Vagina (tissue), 2 donors: ENCODE data around the gene ASTN1. TPM values are rescaled to one million over a fixed set of nuclear protein-coding genes. Genes with fewer than 3 reads are reported as not detected.

Experiments
- DNase-seq, 2 donors: peaks; one replicate each; pipeline ENCODE4 v3.0.0-alpha.2; 2017; ENCODE audit errors: extremely low spot score in 2 of 2
- H3K27ac ChIP-seq: fragments of 200-600 bp; sonication (generic); one replicate; pipeline ENCODE4 v1.5.1; 2019
- H3K27me3 ChIP-seq: fragments of 200-600 bp; sonication (generic); one replicate; pipeline ENCODE4 v1.5.1; 2019
- H3K36me3 ChIP-seq, 2 donors: fragments of 200-600 bp; sonication (generic); one replicate each; pipeline ENCODE4 v1.5.1; 2017 to 2019
- H3K4me1 ChIP-seq: fragments of 200-600 bp; sonication (generic); one replicate; pipeline ENCODE4 v1.5.1; 2019
- H3K4me3 ChIP-seq, 2 donors: fragments of 200-600 bp; sonication (generic); 1 replicate in 1 of 2; 2 replicates in 1 of 2; pipeline ENCODE4 v1.5.1; 2016 to 2019
- H3K9me3 ChIP-seq: fragments of 200-600 bp; sonication (generic); one replicate; pipeline ENCODE4 v1.5.1; 2019
- CTCF ChIP-seq, 3 experiments: fragments of 450-650 bp in 2 of 3; fragments of 200-600 bp in 1 of 3; sonication (generic) in 1 of 3; IDR thresholded peaks; one replicate each; pipeline ENCODE4 v1.5.1; 2017 to 2019; ENCODE audit warnings: antibody characterized with exemption in 3 of 3, mild to moderate bottlenecking in 2 of 3, moderate library complexity in 2 of 3
- POLR2A ChIP-seq, 2 donors: fragments of 450-650 bp; IDR thresholded peaks; one replicate each; pipeline ENCODE4 v1.6.1; 2017; ENCODE audit warnings: antibody characterized with exemption in 2 of 2, mild to moderate bottlenecking in 2 of 2, moderate library complexity in 2 of 2
- POLR2AphosphoS5 ChIP-seq, 2 donors: sonication (generic); formaldehyde crosslinking; IDR thresholded peaks; one replicate each; pipeline ENCODE4 v1.9.0; 2017; ENCODE audit warnings: antibody characterized with exemption in 2 of 2, mild to moderate bottlenecking in 2 of 2, low read depth in 1 of 2; ENCODE audit not compliant: insufficient read depth in 1 of 2
- intact Hi-C: fragments of 100-400 bp; cut with DNase I; formaldehyde crosslinking; loops from one replicate; pipeline ENCODE4 v1.15.1; 2023
- total RNA-seq: library from RNA; depleted of rRNA; stranded (reverse); fragments of >200 nt; gene quantifications from one replicate; pipeline ENCODE4 v1.2.3, GENCODE V29; 2016

The ASTN1 gene
- total RNA-seq, 1 donor from 2014 or later, result 4.2 TPM

DNA sequence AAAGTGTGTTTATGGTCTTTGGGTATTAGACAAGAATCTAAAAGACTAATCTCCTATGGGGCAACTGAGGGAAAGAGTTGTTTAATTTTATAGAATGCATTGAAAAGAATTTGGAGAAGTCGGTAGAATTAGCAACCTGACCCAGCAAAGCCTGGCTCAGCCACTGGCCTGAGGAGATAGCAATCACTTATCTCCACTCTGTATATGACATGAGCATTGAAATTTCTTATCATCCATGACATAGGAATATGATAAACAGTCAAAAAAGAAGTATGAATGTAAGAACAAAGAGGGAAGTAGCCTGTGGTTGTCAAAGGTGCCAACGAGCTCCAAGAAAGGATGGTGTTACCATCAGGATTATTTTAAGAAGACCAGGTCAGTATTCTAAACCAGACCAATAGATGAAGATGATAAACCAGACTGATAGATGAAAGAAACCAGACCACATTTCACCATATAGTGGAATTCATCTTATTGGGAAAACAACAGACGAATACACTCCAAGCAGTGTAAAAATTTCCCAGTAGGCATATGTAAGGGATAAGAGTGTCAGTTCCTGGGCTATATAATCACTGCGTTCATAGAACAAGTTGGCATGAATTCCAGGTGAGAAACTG is 35.7 kb downstream of the ASTN1 start:
- H3K27ac ChIP-seq, result no peak overlapping the region
- TF ChIP-seq CTCF (IDR thresholded peaks at IDR 0.05) (no peak), POLR2AphosphoS5 (IDR thresholded peaks at IDR 0.05; ENCODE audit: insufficient read depth in 1 of 2, low read depth in 1 of 2) (no peak), POLR2A (IDR thresholded peaks at IDR 0.05) (no peak)
- no peak for DNase-seq
- H3K4me1 ChIP-seq, result no peaks in the 10 kb centered on the region
- no peaks in the 10 kb centered on the region for H3K36me3 ChIP-seq
- intact Hi-C loops, result loop anchor here (5.0 kb wide), 1 partner anchor 1681 kb away; no protein-coding TSS in a partner anchor
- H3K4me3 ChIP-seq, result no peak overlapping the region
- no peaks in the 10 kb centered on the region for H3K27me3 ChIP-seq
- H3K9me3 ChIP-seq, result no peaks in the 10 kb centered on the region

- no peak overlapping the region for H3K4me3 ChIP-seq
- intact Hi-C loops, result loop anchor here (5.0 kb wide), 1 partner anchor 1679 kb away; no protein-coding TSS in a partner anchor
- no peak for DNase-seq
- H3K36me3 ChIP-seq, result no peaks in the 10 kb centered on the region
- H3K27me3 ChIP-seq, result no peaks in the 10 kb centered on the region
- H3K9me3 ChIP-seq, result no peaks in the 10 kb centered on the region
- no peak overlapping the region for H3K27ac ChIP-seq
- H3K4me1 ChIP-seq, result no peaks in the 10 kb centered on the region
- TF ChIP-seq CTCF (IDR thresholded peaks at IDR 0.05) (no peak), POLR2A (IDR thresholded peaks at IDR 0.05) (no peak), POLR2AphosphoS5 (IDR thresholded peaks at IDR 0.05; ENCODE audit: insufficient read depth in 1 of 2, low read depth in 1 of 2) (no peak)
Measured at GRCh38 chr1:177126267-177126666, 38.2 kb downstream of the ASTN1 start.

GRCh38 chr1:177124577-177125278 is 39.8 kb downstream of the ASTN1 start:
- no peak overlapping the region for H3K4me3 ChIP-seq
- no peaks in the 10 kb centered on the region for H3K9me3 ChIP-seq
- H3K36me3 ChIP-seq, result no peaks in the 10 kb centered on the region
- DNase-seq, result no peak
- no peak for TF ChIP-seq POLR2A (IDR thresholded peaks at IDR 0.05)
- no peak for TF ChIP-seq POLR2AphosphoS5 (IDR thresholded peaks at IDR 0.05; ENCODE audit: insufficient read depth in 1 of 2, low read depth in 1 of 2)
- TF ChIP-seq CTCF (IDR thresholded peaks at IDR 0.05), result no peak
- no peak overlapping the region for H3K27ac ChIP-seq
- H3K27me3 ChIP-seq, result no peaks in the 10 kb centered on the region
- intact Hi-C loops, result loop anchor here (5.0 kb wide), 1 partner anchor 1677 kb away; no protein-coding TSS in a partner anchor
- no peaks in the 10 kb centered on the region for H3K4me1 ChIP-seq

DNA sequence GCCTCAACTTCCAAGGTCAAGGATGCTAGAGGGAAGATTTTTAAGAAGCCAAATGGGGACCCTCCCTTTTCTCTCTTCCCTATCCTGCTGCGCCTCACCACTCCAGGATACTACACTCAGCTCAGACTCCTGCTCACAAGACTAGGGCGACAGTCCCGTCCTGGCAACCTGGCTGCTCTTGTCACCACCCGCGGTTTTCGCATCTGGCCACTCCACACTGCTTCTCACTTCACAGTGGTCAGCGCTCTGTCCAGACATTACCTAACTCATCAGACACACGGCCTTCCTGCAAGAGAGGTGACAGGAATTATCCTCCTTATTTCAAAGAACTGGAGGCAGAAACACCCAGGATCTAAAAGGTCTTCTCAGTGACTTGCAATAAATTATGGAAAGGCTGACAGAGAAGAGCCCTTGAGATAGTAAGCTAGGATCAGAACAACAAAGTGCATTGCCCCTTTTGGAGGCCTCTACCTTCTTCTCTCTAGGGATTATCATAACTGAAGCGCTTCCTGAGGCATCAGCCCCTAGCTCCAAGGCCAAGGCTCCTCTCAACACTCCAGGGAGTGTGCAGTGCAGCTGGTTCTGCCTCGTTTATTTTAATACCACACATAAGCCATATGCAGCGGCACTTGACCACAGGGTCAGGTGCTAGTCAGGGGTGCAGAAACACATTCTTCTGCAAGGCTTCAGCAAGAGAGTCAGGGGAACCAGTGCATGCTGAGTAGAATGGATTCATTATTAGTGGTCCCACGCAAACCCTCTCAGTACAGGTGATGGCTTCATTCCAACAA is 41.9 kb downstream of the ASTN1 start:
- H3K27ac ChIP-seq, result no peak overlapping the region
- H3K27me3 ChIP-seq, result no peaks in the 10 kb centered on the region
- no peak overlapping the region for H3K4me3 ChIP-seq
- H3K36me3 ChIP-seq, result no peaks in the 10 kb centered on the region
- no peak for DNase-seq
- TF ChIP-seq CTCF (IDR thresholded peaks at IDR 0.05) (no peak), POLR2A (IDR thresholded peaks at IDR 0.05) (no peak), POLR2AphosphoS5 (IDR thresholded peaks at IDR 0.05; ENCODE audit: insufficient read depth in 1 of 2, low read depth in 1 of 2) (no peak)
- no peaks in the 10 kb centered on the region for H3K9me3 ChIP-seq
- intact Hi-C loops, result no loop called here
- no peaks in the 10 kb centered on the region for H3K4me1 ChIP-seq
